Measurements from ENCODE around the gene C2CD2.

DNA sequence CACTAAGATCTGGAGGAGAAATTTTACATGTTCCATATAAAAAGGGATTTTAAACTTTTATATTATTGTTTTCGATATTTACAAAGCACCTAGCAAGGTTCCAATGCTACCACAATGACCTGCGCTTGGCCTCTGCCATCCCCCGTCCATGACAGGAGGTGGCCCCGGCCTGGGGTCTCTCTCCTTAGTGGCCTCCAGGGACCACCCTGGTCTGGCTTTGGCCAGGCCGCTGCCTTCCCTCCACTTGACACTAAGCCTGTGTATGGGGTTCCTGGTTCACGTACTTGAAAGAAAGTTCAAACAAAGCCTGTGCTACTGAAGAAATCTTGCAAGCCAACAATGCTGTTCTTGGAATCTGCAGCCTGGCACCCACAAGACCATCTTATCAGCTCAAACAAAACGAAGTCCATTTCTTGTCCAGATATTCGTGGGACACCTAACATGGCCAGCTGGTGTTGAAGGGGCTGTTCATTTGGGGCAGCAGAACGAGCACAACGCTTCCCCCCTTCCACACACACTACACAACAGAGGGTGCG, 87.5 kb downstream of the C2CD2 start:
- TF ChIP-seq SIN3A (IDR thresholded peaks at IDR 0.05; ENCODE audit: borderline replicate concordance, insufficient read depth, low read length): no peak
- no peak for TF ChIP-seq POLR2AphosphoS5 (IDR thresholded peaks at IDR 0.05; ENCODE audit: low read depth, low read length)

Measured in PFSK-1 (cell line).